Neutrophil (primary cell): ENCODE results near the gene PPARG.
"Not testable (repeated sequence)": the region's sequence is repeated elsewhere in the genome, so short reads cannot be mapped to it uniquely, and the experiment has no call there.

Source experiments
- H3K27ac ChIP-seq: fragments of 200-600 bp; sonication (generic); 2 replicates; pipeline ENCODE4 v1.5.1; 2016; ENCODE audit warnings: mild to moderate bottlenecking, moderate library complexity
- H3K27me3 ChIP-seq: fragments of 200-600 bp; sonication (generic); 2 replicates; pipeline ENCODE4 v1.6.0; 2016; ENCODE audit warnings: mild to moderate bottlenecking
- H3K36me3 ChIP-seq: fragments of 200-600 bp; sonication (generic); 2 replicates; pipeline ENCODE4 v1.5.1; 2017
- H3K4me1 ChIP-seq, 2 experiments: fragments of 200-600 bp in 1 of 2; sonication (generic) in 1 of 2; 1 replicate in 1 of 2; 2 replicates in 1 of 2; pipeline versions ENCODE4 v1.5.1 to v1.6.1; 2013 to 2016; ENCODE audit warnings: low read depth in 1 of 2, low read length in 1 of 2, mild to moderate bottlenecking in 1 of 2, moderate library complexity in 1 of 2; ENCODE audit not compliant: control insufficient read depth in 1 of 2, insufficient read depth in 1 of 2
- H3K4me3 ChIP-seq, 2 experiments: fragments of 200-600 bp in 1 of 2; sonication (generic) in 1 of 2; 1 replicate in 1 of 2; 2 replicates in 1 of 2; pipeline ENCODE4 v1.5.1; 2013 to 2016; ENCODE audit warnings: low read depth in 1 of 2, low read length in 1 of 2, mild to moderate bottlenecking in 1 of 2, moderate library complexity in 1 of 2
- H3K9me3 ChIP-seq: fragments of 200-600 bp; sonication (generic); 2 replicates; pipeline ENCODE4 v1.5.1; 2016
- TF ChIP-seq, protein P1 (sequence below): fragments of 200-600 bp; sonication (generic); IDR thresholded peaks from 2 replicates; pipeline ENCODE4 v1.5.1; 2016; ENCODE audit warnings: antibody characterized with exemption

Gene PPARG

DNA sequence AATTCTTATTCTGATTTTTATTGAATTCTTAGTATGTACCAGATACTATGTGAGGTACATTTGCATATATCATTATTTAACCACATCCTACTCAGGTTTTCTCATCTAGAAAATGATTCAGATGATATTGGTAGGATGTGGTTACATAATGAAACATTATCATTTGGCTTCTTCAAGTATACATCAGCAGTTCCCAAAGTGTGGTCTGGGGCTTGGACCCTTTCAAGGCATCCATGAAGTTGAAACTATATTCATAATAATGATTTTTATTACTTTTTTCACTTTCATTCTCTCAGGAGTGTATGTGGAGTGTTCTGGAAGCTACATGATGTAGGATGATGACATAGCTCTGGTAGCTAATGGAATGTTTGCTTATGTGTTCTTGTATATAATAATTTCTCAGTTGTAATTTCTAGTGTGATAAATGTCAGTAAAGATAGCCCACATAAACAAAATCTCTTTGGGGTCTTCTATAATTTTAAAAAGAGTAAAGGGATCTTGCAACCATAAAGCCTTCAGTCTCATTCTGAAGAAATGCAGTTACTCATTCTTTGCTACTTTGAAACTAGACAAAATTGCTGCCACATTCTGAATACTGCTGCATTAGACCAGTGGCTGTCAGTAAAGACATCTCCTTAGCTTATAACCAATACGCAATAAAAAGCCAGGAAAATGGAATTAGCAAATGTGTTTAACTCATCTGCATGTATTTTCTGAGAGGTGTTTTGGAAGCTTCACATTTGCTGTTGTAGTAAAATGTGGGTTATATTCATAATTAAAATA is 95.8 kb downstream of the PPARG start:
- H3K4me1 ChIP-seq = peaks cover 11 to 12% of the 10 kb centered on the region in 2 experiments
- H3K9me3 ChIP-seq = no peaks in the 10 kb centered on the region
- TF ChIP-seq, protein P1, sequence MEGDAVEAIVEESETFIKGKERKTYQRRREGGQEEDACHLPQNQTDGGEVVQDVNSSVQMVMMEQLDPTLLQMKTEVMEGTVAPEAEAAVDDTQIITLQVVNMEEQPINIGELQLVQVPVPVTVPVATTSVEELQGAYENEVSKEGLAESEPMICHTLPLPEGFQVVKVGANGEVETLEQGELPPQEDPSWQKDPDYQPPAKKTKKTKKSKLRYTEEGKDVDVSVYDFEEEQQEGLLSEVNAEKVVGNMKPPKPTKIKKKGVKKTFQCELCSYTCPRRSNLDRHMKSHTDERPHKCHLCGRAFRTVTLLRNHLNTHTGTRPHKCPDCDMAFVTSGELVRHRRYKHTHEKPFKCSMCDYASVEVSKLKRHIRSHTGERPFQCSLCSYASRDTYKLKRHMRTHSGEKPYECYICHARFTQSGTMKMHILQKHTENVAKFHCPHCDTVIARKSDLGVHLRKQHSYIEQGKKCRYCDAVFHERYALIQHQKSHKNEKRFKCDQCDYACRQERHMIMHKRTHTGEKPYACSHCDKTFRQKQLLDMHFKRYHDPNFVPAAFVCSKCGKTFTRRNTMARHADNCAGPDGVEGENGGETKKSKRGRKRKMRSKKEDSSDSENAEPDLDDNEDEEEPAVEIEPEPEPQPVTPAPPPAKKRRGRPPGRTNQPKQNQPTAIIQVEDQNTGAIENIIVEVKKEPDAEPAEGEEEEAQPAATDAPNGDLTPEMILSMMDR = no peak
- H3K27ac ChIP-seq = no peak overlapping the region
- no peaks in the 10 kb centered on the region for H3K36me3 ChIP-seq
- H3K27me3 ChIP-seq = peaks cover 80% of the 10 kb centered on the region
- no peak overlapping the region for H3K4me3 ChIP-seq

DNA sequence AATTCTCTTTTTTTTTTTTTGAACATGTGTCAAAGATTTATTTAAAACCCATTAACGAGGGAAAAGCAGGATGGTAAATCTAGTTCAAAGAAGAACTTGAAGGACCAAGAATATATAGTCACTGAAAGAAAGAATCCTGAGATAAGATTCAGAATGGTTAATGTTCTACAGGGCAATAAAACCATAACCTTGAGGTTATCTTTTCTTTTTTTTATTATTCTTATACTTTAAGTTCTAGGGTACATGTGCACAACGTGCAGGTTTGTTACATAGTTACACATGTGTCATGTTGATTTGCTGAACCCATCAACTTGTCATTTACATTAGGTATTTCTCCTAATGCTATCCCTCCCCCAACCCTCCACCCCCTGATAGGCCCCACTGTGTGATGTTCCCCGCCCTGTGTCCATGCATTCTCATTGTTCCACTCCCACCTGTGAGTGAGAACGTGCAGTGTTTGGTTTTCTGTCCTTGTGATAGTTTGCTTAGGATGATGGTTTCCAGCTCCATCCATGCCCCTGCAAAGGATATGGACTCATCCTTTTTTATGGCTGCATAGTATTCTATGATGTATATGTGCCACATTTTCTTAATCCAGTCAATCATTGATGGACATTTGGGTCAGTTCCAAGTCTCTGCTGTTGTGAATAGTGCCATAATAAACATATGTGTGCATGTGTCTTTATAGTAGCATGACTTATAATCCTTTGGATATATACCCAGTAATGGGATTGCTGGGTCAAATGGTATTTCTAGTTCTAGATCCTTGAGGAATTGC is 97.8 kb downstream of the PPARG start:
- H3K27me3 ChIP-seq = peaks cover 76% of the 10 kb centered on the region
- H3K27ac ChIP-seq, H3K4me1 ChIP-seq, H3K9me3 ChIP-seq, H3K4me3 ChIP-seq, H3K36me3 ChIP-seq: not testable (repeated sequence)

DNA sequence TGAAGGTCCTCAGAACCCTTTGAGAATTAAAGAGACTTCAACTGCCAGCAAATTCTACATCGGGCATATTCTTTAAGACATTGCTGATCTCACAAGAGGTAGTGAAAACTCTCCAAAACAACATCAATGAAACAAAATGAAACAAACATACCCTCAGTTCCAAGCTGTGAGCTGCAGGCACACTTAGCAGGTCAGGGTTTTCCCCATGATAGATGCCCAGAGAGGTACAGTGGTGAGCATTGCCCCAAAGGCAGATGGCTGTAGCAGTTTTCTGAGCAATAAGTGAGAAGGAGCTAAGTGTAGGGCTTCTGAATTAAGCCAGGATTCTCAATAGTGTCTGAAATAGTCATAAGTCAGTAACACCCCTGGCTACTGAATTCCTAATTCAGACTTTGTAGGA is 99.3 kb downstream of the PPARG start:
- no peaks in the 10 kb centered on the region for H3K4me1 ChIP-seq
- TF ChIP-seq, protein P1 = no peak
- peaks cover 62% of the 10 kb centered on the region for H3K27me3 ChIP-seq
- no peaks in the 10 kb centered on the region for H3K36me3 ChIP-seq
- H3K9me3 ChIP-seq = no peaks in the 10 kb centered on the region
- no peak overlapping the region for H3K27ac ChIP-seq
- no peak overlapping the region for H3K4me3 ChIP-seq

DNA sequence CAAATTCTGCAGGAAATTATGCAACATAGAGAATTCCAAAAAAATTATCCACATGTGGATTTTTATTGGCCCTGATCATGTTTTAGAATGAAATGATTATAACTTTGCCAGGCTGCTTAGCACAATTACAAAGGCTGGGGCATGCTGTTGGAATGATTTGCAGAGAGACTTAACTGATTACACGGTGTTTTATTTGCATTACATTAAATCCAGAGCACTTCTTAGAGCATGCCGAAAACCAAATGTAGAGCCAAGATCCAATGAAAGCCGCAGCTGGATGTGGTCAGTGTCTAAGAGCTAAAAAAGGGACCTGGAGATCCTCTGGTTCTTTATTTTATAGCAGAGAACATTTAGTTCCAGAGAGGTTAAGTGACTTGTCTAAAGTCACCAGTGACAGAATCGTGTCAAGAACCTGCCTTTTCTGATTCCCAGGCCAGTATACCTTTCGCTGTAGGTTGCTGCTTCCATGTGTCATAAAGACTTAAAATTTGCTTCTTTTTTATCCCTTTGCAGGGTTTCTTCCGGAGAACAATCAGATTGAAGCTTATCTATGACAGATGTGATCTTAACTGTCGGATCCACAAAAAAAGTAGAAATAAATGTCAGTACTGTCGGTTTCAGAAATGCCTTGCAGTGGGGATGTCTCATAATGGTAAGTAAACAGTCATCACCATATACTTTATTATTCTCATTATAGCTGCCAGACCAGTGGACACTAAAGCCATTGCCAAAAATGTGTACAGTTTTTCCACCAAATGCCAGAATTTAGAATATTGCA is 103.4 kb downstream of the PPARG start:
- Histone ChIP-seq H3K4me3 (no peak overlapping the region), H3K27me3 (peaks cover 21% of the 10 kb centered on the region), H3K9me3 (no peaks in the 10 kb centered on the region), H3K27ac (no peak overlapping the region), H3K4me1 (peaks cover 17 to 28% of the 10 kb centered on the region in 2 experiments), H3K36me3 (no peaks in the 10 kb centered on the region)
- TF ChIP-seq, protein P1 = no peak

DNA sequence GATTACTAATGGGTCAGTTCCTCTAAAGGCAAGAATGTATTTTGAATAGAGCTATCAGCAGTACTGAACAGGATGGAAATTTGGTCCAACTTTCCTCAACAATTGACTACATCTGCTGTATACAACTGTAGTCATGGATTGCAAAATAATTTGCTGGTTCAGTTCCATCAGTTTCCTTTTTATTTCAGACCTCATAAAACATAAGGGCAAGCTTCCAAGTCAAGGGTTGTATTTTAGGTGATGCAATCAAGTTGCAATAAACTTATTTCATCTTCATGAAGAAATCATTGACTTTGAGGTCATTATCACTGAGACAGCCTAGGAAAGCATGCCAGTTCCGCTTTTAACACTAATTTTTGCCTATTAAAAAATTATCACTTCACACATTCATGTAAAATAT is 105.0 kb downstream of the PPARG start:
- no peaks in the 10 kb centered on the region for H3K36me3 ChIP-seq

More for the DNA sequence above, 105.0 kb downstream of the PPARG start:
- Histone ChIP-seq H3K4me1 (peaks cover 25 to 37% of the 10 kb centered on the region in 2 experiments), H3K4me3 (no peak overlapping the region), H3K27me3 (peaks cover 8% of the 10 kb centered on the region), H3K9me3 (no peaks in the 10 kb centered on the region), H3K27ac (no peak overlapping the region)
- TF ChIP-seq, protein P1 = no peak
